Lung (tissue), 12 donors: ENCODE data around the gene ARPC1A. TPM values are rescaled to one million over a fixed set of nuclear protein-coding genes. Genes with fewer than 3 reads are reported as not detected.

Experiments
- ATAC-seq: fragments of 200-7000 bp; cut with Tn5 transposase; one replicate; pipeline ENCODE4 v1.9.1; 2020; ENCODE audit warnings: moderate number of reproducible peaks; ENCODE audit not compliant: insufficient read depth, low FRiP score
- DNase-seq, 3 donors: peaks; one replicate each; pipeline ENCODE4 v3.0.0-alpha.2; 2013 to 2017
- H3K27ac ChIP-seq, 2 donors: one replicate each; pipeline ENCODE4 v1.5.1; 2013; ENCODE audit warnings: mild to moderate bottlenecking in 2 of 2, moderate library complexity in 2 of 2, control low read depth in 1 of 2, inconsistent platforms in 1 of 2, low read depth in 1 of 2, low read length in 1 of 2
- H3K27me3 ChIP-seq, 3 donors: one replicate each; pipeline ENCODE4 v1.5.1; 2013; ENCODE audit warnings: low read length in 2 of 3; ENCODE audit not compliant: control insufficient read depth in 3 of 3, insufficient read depth in 3 of 3
- H3K36me3 ChIP-seq, 4 donors: one replicate each; pipeline ENCODE4 v1.5.1; 2013; ENCODE audit warnings: low read length in 4 of 4, mild to moderate bottlenecking in 1 of 4, moderate library complexity in 1 of 4; ENCODE audit not compliant: control insufficient read depth in 4 of 4, insufficient read depth in 4 of 4
- H3K4me1 ChIP-seq, 5 donors: one replicate each; pipeline ENCODE4 v1.5.1; 2013; ENCODE audit warnings: low read length in 5 of 5, mild to moderate bottlenecking in 2 of 5, moderate library complexity in 1 of 5; ENCODE audit not compliant: control insufficient read depth in 5 of 5, insufficient read depth in 5 of 5
- H3K4me3 ChIP-seq: one replicate; pipeline ENCODE4 v1.5.1; 2013; ENCODE audit warnings: mild to moderate bottlenecking, control low read depth, moderate library complexity
- H3K9ac ChIP-seq, 2 donors: one replicate each; pipeline ENCODE4 v1.5.1; 2013; ENCODE audit warnings: low read length in 2 of 2, control low read depth in 1 of 2; ENCODE audit not compliant: insufficient read depth in 1 of 2
- H3K9me3 ChIP-seq, 4 donors: one replicate each; pipeline ENCODE4 v1.5.1; 2013; ENCODE audit warnings: low read length in 3 of 4, mild to moderate bottlenecking in 1 of 4, moderate library complexity in 1 of 4; ENCODE audit not compliant: control insufficient read depth in 4 of 4, insufficient read depth in 3 of 4
- CTCF ChIP-seq: IDR thresholded peaks from 2 replicates; pipeline ENCODE4 v1.5.1; 2012; ENCODE audit warnings: mild to moderate bottlenecking; ENCODE audit errors: control extremely low read depth, extremely low read depth
- WGBS, 2 donors: extraction: QIAGEN DNeasy Blood & Tissue Kit; methylation state at CpG; one replicate each; pipeline ENCODE4 v1.1.7; 2013; 5-methylcytosine and 5-hydroxymethylcytosine counted together
- polyA plus RNA-seq, 2 donors: library from polyadenylated mRNA; stranded (reverse); fragments of 200-250 nt; gene quantifications; one replicate each; pipeline ENCODE4 v1.2.1, GENCODE V29; 2013
- total RNA-seq, 2 donors: library from RNA; depleted of rRNA in 1 of 2; stranded (reverse); fragments of >200 nt in 1 of 2; gene quantifications; one replicate each; pipeline ENCODE4 v1.2.1, GENCODE V29; 2014 to 2021
- donor health status: control.
- donor health status: control.
- donor health status: Bipolar disorder and iron deficiency.
- donor health status: healthy.
- donor health status: DM: yes; HTN: yes; CAD: no.

Gene ARPC1A
- total and polyA plus RNA-seq, 4 donors: 71.3 to 212 (median 120) TPM

- no peaks in the 10 kb centered on the region for H3K27me3 ChIP-seq
- ATAC-seq: peak; percentile 28
- no peaks in the 10 kb centered on the region for H3K9me3 ChIP-seq
- H3K36me3 ChIP-seq: peaks cover 0 to 25% (median 0%) of the 10 kb centered on the region in 4 donors
- peak in 2 of 3 donors; percentile 32 to 50 for DNase-seq
- WGBS, 2 donors: 21 to 38% methylated on average over 12 of the region's 12 CpGs
- H3K27ac ChIP-seq: peak overlapping the region; percentile 34 to 95
- H3K9ac ChIP-seq: no peak overlapping the region
- H3K4me3 ChIP-seq: no peak overlapping the region
- peaks cover 0 to 26% (median 5%) of the 10 kb centered on the region in 5 donors for H3K4me1 ChIP-seq
- no peak for TF ChIP-seq CTCF
Measured at GRCh38 chr7:99380032-99380822, 54.5 kb downstream of the ARPC1A start.

DNA sequence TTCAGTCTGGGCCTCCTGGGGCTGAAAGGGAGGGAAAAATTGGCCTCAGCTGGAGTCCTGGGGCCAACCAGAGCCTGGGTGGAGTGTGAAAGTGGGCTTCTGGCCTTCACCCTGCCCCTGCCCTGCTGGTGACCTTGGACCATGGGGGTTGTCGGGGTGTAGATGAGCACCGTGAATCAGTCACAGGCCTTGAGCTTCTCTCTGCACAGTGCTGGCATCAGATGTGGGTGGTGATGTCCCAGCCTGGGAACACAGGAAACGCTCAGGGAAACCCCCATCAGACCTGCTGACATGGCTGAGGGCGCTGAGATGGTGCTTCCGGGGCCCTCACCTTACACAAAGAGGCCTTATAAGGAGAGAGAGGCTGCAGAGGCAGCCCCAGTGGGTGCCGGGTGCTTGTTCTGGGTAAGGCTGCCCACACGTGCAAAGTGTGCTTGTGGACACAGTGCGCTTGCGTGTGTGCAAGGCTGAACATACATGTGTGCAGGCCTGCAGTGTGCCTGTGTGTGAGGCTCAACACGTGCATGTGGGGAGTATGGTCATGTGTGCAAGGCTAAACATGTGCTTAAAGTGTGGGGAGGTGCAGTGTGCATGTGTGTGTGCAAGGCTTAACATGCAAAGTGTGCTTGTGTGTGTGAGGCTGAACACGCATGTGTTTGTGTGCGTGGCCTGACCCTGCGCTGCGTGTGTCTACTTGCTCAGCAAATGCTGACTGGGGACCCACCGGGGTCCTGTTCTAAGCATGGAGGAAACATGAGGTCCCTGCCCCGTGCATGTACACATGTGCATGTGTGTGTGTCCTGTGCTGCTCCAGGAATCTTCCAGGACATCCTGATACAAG, 55.3 kb downstream of the ARPC1A start:
- peaks cover 0 to 30% (median 0%) of the 10 kb centered on the region in 4 donors for H3K36me3 ChIP-seq
- H3K4me3 ChIP-seq: no peak overlapping the region
- H3K27ac ChIP-seq: peak overlapping the region; percentile 34 to 95
- H3K9ac ChIP-seq: no peak overlapping the region
- TF ChIP-seq CTCF: no peak
- no peaks in the 10 kb centered on the region for H3K9me3 ChIP-seq
- ATAC-seq: no peak
- 56 to 61% methylated on average over 16 of the region's 16 CpGs for WGBS, 2 donors
- no peaks in the 10 kb centered on the region for H3K27me3 ChIP-seq
- peaks cover 0 to 25% (median 5%) of the 10 kb centered on the region in 5 donors for H3K4me1 ChIP-seq
- DNase-seq: no peak

DNA sequence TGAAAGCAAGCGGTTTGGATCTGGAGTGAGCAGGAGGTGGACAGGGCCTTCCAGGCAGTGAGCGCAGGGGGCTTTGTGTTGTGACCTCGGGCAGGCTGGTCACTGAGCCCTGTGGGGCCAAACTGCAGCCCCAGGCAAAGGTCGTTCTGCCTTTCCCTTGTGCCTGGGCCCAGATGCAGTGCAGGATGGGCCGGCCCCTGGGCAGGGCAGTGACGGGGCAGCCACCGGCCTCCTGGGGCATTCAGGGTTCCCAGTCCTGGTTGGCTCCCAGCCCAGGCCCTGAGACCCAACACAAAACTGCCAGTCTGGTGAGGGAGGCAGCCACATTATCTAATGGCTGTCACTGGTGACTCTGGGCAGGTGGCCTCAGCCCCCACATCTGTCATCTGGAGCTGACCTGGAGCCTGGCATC, 56.0 kb downstream of the ARPC1A start:
- H3K4me1 ChIP-seq: peaks cover 0 to 21% (median 5%) of the 10 kb centered on the region in 5 donors
- peaks cover 0 to 36% (median 0%) of the 10 kb centered on the region in 4 donors for H3K36me3 ChIP-seq
- H3K9me3 ChIP-seq: no peaks in the 10 kb centered on the region
- no peak for DNase-seq
- 76 to 87% methylated on average over 7 of the region's 7 CpGs for WGBS, 2 donors
- H3K4me3 ChIP-seq: no peak overlapping the region
- no peaks in the 10 kb centered on the region for H3K27me3 ChIP-seq
- H3K9ac ChIP-seq: no peak overlapping the region
- ATAC-seq: no peak
- no peak overlapping the region for H3K27ac ChIP-seq
- no peak for TF ChIP-seq CTCF
